GM19372 (cell line): ENCODE measurements around the gene ZNF597.

Source experiments
- ATAC-seq: cut with Tn5 transposase; IDR thresholded peaks from one replicate; pipeline ENCODE4 v1.9.1; 2021; ENCODE audit warnings: mild to moderate bottlenecking, low read depth, moderate library complexity; ENCODE audit not compliant: unreplicated experiment

Gene ZNF597, protein sequence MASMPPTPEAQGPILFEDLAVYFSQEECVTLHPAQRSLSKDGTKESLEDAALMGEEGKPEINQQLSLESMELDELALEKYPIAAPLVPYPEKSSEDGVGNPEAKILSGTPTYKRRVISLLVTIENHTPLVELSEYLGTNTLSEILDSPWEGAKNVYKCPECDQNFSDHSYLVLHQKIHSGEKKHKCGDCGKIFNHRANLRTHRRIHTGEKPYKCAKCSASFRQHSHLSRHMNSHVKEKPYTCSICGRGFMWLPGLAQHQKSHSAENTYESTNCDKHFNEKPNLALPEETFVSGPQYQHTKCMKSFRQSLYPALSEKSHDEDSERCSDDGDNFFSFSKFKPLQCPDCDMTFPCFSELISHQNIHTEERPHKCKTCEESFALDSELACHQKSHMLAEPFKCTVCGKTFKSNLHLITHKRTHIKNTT

DNA sequence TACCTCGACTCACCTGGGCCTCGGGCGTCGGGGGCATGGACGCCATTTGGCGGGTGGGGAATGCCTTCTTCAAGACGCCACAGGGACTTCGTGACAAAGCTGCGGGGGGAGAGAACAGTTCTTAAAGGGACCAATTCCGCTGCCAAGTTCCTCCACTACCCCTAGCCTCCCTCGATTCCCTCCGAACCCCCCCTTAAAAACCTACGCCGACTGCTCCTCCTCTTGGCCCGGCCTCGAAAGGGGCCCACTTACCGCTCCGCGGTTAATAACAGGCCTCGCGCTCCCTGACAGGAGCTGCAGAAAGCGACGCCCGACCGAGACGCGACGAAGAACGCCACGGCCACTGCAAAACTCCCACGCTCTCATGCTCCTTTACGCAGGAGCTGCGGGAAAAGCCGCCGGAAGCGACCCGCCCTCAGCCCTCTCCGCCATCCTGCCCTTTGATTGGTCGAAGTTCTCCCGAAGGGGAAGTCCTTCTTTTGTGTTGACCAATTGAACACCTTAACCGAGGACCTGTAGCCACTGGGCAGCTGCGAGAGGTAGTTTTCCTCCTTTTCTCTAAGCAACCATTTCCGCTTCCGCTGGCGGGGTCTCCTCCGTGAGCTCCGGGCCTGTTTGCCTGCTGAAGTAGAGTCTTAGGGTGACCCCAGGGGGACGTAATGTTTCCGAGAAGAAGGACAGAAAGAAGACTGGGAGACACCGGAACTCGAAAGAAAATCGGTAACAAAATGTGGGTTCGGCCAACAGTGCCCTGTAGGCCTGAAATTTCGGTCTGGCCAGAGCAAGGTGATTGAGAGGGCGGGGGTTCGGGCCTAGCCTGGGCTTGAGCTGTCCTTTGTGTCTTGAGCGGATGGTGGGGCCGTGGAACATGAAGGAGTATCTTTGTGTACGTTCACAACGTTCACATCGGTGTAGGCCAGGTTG, at the start of gene ZNF597, which contains the start of gene NAA60:
Gene ZNF597, minus strand, starts transcription at position 397 of the 924 bp plus-strand sequence. Its CDS starts 351 bp downstream, at position 46.
Gene NAA60, plus strand, starts transcription at position 573 of the 924 bp plus-strand sequence. CDS start 32,548 bp downstream, outside the sequence.
- peak; percentile 92 for ATAC-seq

GRCh38 chr16:3492356-3492755, 49.1 kb upstream of the ZNF597 start:
- no peak for ATAC-seq

DNA sequence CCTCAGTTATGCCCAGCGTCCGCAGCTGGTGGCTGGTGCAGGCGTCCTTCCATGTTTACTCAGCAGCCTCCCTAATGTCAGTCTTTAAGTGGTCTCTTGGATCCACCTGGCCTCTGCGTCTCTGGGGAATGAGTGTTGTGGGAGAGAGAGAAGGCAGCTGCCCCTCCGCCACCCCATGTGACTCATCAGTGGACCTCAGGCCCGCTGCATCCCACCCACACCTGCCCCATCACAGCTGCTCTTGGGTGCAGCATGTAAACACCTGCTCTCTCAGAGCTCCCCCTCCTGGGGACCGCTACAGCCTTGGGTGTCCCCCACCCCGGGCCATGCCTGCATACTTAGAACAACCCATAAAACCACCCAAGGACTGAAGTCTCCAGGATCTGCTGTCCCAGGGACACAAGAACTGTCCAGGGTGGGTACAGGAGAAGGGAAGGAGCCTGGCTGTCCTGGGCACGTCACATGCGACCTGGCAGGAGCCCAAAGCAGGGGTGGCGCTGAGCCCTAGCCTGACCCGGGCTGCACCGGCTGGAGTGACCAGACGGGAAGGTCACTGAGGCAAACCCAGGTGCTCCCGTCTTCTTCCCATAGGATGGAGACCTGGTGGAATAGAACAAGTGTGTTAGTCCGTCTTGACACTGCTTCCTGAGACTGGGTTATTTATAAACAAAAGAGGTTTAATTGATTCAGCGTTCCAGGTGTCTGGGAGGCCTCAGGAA, 47.8 kb upstream of the ZNF597 start:
- ATAC-seq = no peak

GRCh38 chr16:3488801-3489200, 45.5 kb upstream of the ZNF597 start:
- no peak for ATAC-seq

- ATAC-seq = no peak
Measured at GRCh38 chr16:3487521-3488410, 44.5 kb upstream of the ZNF597 start.

- no peak for ATAC-seq
Measured at GRCh38 chr16:3486506-3487215, 43.4 kb upstream of the ZNF597 start.

GRCh38 chr16:3485821-3486505, 42.7 kb upstream of the ZNF597 start:
- ATAC-seq = no peak

DNA sequence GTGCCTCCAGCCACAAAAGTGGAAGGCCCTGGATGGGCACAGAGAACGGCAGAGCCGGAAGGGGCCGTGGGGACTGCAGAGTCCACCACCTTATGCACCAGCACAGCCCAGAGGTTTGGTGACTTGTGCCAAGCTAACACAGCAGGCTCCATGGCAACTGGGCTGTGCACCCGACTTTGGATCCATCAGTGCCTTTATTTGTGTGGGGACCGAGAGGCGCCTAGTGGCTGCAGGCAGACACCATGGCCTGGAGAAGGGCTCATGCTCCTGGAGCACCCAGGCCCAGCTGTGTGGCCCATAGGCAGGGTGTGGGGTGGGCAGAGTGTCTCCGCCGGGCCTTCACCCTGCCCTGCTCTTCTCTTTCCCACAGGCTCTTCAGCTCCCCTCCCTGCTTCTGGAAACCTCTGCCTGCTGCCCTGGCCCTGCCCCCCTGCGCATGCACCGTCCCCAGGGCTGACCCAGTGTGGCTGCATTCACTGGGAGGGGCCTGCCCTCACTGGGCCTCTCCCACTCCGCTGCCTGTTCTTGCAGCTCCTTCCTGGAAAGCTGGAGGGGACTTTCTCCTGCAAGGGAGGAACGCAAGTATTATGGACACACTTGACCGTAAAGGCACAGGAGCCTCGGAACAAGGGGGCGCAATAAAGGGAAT, 41.9 kb upstream of the ZNF597 start:
- no peak for ATAC-seq

- no peak for ATAC-seq
Measured at GRCh38 chr16:3484318-3485096, 41.2 kb upstream of the ZNF597 start.

DNA sequence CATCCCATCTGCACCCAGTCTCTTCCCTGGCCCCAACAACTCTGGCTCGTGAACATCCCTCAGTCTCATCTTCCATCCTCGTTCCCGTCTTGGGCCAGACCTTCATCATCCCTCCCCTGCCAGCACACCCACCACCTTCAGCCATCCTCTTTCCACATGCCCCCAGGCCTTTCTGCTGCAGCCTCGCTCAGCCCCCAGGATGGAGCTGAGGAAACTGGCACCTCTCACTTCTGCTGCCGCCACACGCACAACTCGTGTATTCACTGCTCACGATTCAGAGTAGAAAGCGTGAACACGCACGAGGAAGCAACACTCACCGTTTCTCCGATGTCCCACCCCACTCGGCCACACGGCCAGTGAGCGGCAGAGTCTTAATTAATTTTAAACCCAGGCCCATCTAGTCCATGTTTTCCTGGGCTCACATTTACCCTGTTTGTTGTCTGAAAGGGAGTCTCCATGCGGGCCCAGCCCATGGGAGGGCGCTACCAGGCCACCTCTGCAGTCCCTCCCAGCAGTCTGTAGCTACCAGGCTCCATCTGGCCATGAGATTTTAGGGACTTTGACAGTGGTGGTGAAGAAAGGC, 39.4 kb upstream of the ZNF597 start:
- no peak for ATAC-seq

DNA sequence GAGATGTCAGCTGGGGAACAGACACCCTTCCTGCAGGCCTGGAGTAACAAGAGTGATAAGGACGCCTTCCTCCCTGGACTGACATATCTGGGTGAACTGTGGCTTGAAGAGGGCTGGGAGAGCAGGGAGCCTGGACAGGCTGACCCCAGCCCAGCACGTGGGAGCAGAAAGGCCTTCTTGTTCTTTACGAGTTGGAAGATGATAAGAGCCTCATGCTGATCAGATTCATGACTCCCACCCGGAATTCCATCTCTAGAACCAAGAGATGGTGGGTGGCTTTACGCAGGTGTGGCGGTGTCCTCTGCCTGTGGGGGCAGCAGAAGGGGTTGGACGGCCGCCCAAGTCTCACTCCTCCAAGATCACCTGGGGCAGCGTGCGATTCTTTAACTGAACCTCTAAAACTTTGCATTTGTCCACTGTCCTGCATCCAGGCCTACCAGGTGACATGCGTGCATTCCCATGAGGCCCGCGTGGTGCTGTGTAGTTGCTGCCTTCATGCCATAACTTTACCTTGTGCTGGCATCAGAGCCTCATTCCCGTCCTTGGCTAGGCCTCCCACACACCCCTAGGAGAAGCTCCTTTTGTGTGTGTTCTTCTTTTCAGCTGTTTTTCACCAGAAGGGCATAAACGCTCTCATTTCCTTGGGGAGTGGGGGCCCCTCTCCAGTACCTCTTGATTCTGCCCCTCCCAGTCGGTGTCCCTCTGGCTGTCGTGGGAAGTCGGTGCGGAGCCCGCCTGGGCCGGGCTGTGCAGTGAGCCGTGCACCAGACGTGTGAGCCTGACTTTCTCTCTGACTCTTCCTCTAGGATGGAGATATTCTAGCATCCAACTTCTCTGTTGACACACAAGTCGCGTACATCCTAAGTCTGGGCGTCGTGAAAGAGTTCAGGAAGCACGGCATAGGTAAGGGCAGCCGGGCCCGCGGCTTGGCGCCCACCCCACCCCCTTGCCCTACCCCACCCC, 38.7 kb upstream of the ZNF597 start:
- no peak for ATAC-seq

GRCh38 chr16:3480901-3481695, 37.8 kb upstream of the ZNF597 start:
- no peak for ATAC-seq

DNA sequence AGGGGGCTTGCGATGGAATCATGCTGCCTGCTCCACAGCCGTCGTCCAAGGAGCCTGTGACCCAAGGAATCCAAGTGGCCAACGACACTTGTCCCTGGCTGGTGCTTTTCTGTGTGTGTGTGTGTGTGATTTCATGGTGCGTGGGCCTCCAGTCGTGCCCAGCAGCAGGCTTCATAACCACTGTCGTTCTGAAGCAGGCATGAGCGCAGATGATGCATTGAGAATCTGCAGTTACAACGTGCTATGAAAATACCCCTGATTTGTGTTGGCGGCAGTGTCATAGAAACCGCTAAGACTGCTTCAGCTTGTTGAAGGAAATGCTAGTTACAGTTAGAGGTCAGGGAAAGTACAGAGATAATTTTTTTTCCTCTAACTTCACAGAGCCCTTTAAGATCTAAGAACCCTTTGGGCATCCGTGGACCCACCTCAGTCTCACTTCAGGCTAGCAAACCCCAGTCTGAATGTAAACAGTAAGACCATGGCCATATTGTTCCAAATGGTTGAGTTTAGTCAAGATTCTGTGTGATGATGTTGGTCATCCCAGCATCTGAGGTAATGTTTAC, 36.4 kb upstream of the ZNF597 start:
- no peak for ATAC-seq

DNA sequence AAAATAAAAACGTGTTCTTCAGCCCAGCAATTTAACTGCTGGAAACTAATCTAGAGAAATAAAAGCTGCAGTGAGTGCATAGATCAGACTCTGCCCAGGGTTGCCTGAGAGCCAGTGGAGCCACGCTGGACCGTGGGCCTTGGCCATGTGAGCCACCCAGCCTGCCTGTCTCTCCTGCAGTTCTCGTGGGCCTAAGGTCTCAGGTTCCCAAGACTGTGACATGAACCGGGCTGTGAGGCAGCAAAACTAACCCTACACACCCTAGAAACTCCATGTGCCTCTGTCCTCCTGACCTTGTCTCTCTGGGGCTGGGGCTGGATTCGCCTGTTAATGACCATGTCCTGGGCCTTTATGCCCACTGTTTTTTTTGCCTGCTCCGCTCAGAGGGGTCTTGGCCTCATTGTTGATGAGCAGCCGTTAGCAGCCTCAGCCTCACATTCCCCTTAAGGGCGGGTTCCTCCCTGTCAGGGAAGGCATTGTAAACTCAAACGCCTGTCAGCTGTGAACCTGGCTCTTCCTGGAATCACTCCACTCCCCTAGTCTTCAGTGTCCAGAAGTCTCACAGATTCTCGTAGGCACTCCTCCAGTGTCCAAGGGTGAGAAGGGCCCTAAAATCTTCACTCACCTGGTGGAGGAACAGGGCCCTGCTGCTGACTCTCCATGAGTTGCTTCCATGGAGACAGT, 35.1 kb upstream of the ZNF597 start:
- no peak for ATAC-seq
